ENCODE results near the gene FTO. TPM values are rescaled to one million over a fixed set of nuclear protein-coding genes. Genes with fewer than 3 reads are reported as not detected.

FTO gene
- total and polyA plus RNA-seq, 2 of the 13 experiments (the other 11 are each of a cell fraction or from before 2014, with no cell fraction given), result 41.6 to 55.8 TPM

- TF ChIP-seq MLX (CRISPR knock-in tag; IDR thresholded peaks at IDR 0.05) (no peak), RFXANK (CRISPR knock-in tag; IDR thresholded peaks at IDR 0.05) (no peak), ZNF879 (CRISPR knock-in tag; IDR thresholded peaks at IDR 0.05) (no peak), ZNF354B (CRISPR knock-in tag; IDR thresholded peaks at IDR 0.05) (no peak), HNRNPK (IDR thresholded peaks at IDR 0.05; ENCODE audit: low read depth, low read length, poor library complexity, severe bottlenecking) (no peak), ZNF768 (CRISPR knock-in tag; IDR thresholded peaks at IDR 0.05) (0 out of 2 replicates have a peak, but pooled peaks have one; percentile 43), DMAP1 (CRISPR knock-in tag; IDR thresholded peaks at IDR 0.05) (no peak), ZFYVE20 (CRISPR knock-in tag; IDR thresholded peaks at IDR 0.05; ENCODE audit: borderline replicate concordance, low read depth) (no peak), PAWR (CRISPR knock-in tag; IDR thresholded peaks at IDR 0.05; ENCODE audit: borderline replicate concordance) (no peak), PCBP2 (optimal IDR thresholded peaks at IDR 0.05; ENCODE audit: low read depth, low read length, poor library complexity, severe bottlenecking) (no peak), ZNF34 (CRISPR knock-in tag; IDR thresholded peaks at IDR 0.05; ENCODE audit: borderline replicate concordance) (peak; percentile 91; the same call in 1 of the 2 replicates), MED1 (CRISPR knock-in tag; IDR thresholded peaks at IDR 0.05) (peak; percentile 31; the same call in 1 of the 2 replicates), FOXJ3 (CRISPR knock-in tag; IDR thresholded peaks at IDR 0.05; ENCODE audit: borderline replicate concordance) (no peak), KMT2B (CRISPR knock-in tag; IDR thresholded peaks at IDR 0.05) (no peak), ZNF674 (CRISPR knock-in tag; IDR thresholded peaks at IDR 0.05; ENCODE audit: low read depth) (no peak), PHF8 (CRISPR knock-in tag; IDR thresholded peaks at IDR 0.05) (0 out of 2 replicates have a peak, but pooled peaks have one; percentile 36), SAFB2 (CRISPR knock-in tag; IDR thresholded peaks at IDR 0.05; ENCODE audit: borderline replicate concordance, low read depth) (0 out of 2 replicates have a peak, but pooled peaks have one; percentile 65), ZNF253 (CRISPR knock-in tag; IDR thresholded peaks at IDR 0.05; ENCODE audit: borderline replicate concordance) (no peak), ZNF232 (CRISPR knock-in tag; IDR thresholded peaks at IDR 0.05; ENCODE audit: borderline replicate concordance) (no peak), HNRNPL (IDR thresholded peaks at IDR 0.05; ENCODE audit: low read depth, low read length) (peak; percentile 98), BHLHE40 (IDR thresholded peaks at IDR 0.05; ENCODE audit: low read length) (no peak), CEBPB (IDR thresholded peaks at IDR 0.05; ENCODE audit: borderline replicate concordance, low read depth, low read length) (no peak), NRL (CRISPR knock-in tag; IDR thresholded peaks at IDR 0.05; ENCODE audit: borderline replicate concordance) (no peak; the same call in none of the 2 replicates), MAX (IDR thresholded peaks at IDR 0.05) (0 out of 2 replicates have a peak, but pooled peaks have one; percentile 24)
- TF ChIP-seq, protein P1, sequence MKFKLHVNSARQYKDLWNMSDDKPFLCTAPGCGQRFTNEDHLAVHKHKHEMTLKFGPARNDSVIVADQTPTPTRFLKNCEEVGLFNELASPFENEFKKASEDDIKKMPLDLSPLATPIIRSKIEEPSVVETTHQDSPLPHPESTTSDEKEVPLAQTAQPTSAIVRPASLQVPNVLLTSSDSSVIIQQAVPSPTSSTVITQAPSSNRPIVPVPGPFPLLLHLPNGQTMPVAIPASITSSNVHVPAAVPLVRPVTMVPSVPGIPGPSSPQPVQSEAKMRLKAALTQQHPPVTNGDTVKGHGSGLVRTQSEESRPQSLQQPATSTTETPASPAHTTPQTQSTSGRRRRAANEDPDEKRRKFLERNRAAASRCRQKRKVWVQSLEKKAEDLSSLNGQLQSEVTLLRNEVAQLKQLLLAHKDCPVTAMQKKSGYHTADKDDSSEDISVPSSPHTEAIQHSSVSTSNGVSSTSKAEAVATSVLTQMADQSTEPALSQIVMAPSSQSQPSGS (CRISPR knock-in tag; IDR thresholded peaks at IDR 0.05), result 0 out of 2 replicates have a peak, but pooled peaks have one; percentile 44
- TF ChIP-seq, protein P2, sequence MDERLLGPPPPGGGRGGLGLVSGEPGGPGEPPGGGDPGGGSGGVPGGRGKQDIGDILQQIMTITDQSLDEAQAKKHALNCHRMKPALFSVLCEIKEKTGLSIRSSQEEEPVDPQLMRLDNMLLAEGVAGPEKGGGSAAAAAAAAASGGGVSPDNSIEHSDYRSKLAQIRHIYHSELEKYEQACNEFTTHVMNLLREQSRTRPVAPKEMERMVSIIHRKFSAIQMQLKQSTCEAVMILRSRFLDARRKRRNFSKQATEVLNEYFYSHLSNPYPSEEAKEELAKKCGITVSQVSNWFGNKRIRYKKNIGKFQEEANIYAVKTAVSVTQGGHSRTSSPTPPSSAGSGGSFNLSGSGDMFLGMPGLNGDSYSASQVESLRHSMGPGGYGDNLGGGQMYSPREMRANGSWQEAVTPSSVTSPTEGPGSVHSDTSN (CRISPR knock-in tag; IDR thresholded peaks at IDR 0.05), result no peak
Measured at GRCh38 chr16:54193665-54194333, 489.8 kb downstream of the FTO start (continued).
